ENCODE measurements around the gene NKIRAS2. TPM values are rescaled to one million over a fixed set of nuclear protein-coding genes. Genes with fewer than 3 reads are reported as not detected.

NKIRAS2 gene
- total RNA-seq, 2 donors from 2014 or later: 43.8 to 46.2 TPM

- H3K4me1 ChIP-seq (ENCODE audit: control insufficient read depth in 1 of 2, low read depth in 2 of 2): peaks cover 6 to 12% of the 10 kb centered on the region in 2 donors
- H3K9me3 ChIP-seq: no peaks in the 10 kb centered on the region
- no peaks in the 10 kb centered on the region for H3K36me3 ChIP-seq
- no peak for DNase-seq (ENCODE audit: low spot score)
- no peak for TF ChIP-seq CTCF (IDR thresholded peaks at IDR 0.05)
- no peak overlapping the region for H3K27ac ChIP-seq
- no peak overlapping the region for H3K4me3 ChIP-seq
- ATAC-seq (ENCODE audit: insufficient number of reproducible peaks, low FRiP score, low read depth): no peak
- H3K27me3 ChIP-seq (replicated peaks; ENCODE audit: insufficient read depth): no peaks in the 10 kb centered on the region
Measured at GRCh38 chr17:42071810-42072209, 51.9 kb downstream of the NKIRAS2 start.

GRCh38 chr17:42072323-42073187, 52.7 kb downstream of the NKIRAS2 start:
- no peaks in the 10 kb centered on the region for H3K36me3 ChIP-seq
- H3K4me1 ChIP-seq (ENCODE audit: control insufficient read depth in 1 of 2, low read depth in 2 of 2): peaks cover 6 to 12% of the 10 kb centered on the region in 2 donors
- no peak for ATAC-seq (ENCODE audit: insufficient number of reproducible peaks, low FRiP score, low read depth)
- H3K27ac ChIP-seq: no peak overlapping the region
- peak overlapping the region; percentile 61 for H3K4me3 ChIP-seq
- no peak for DNase-seq (ENCODE audit: low spot score)
- no peaks in the 10 kb centered on the region for H3K27me3 ChIP-seq (replicated peaks; ENCODE audit: insufficient read depth)
- no peaks in the 10 kb centered on the region for H3K9me3 ChIP-seq
- TF ChIP-seq CTCF (IDR thresholded peaks at IDR 0.05): no peak

Other genes with a start within 250 kb of the NKIRAS2 start
- 10 to 100 TPM; 82.4 to 98.7 TPM for gene JUP, start 233.4 kb upstream of the NKIRAS2 start, total RNA-seq
- 10 to 100 TPM; 20.7 to 41.0 TPM for gene P3H4, start 208.1 kb upstream of the NKIRAS2 start, total RNA-seq
- gene FKBP10, start 207.1 kb upstream of the NKIRAS2 start, total RNA-seq: 100 to 1,000 TPM; 125 to 188 TPM
- gene NT5C3B, start 183.9 kb upstream of the NKIRAS2 start, total RNA-seq: 10 to 100 TPM; 62.1 to 69.7 TPM
- gene KLHL10, start 182.3 kb upstream of the NKIRAS2 start, total RNA-seq: not detected
- 10 to 100 TPM; 22.6 to 28.6 TPM for gene KLHL11, start 154.7 kb upstream of the NKIRAS2 start, total RNA-seq
- gene ACLY, start 101.1 kb upstream of the NKIRAS2 start, total RNA-seq: 10 to 100 TPM; 76.3 to 81.5 TPM
- 1 to 10 TPM; 1.1 to 2.2 TPM for gene ODAD4, start 89.5 kb upstream of the NKIRAS2 start, total RNA-seq
- gene CNP, start 53.3 kb upstream of the NKIRAS2 start, total RNA-seq: 10 to 100 TPM; 32.4 to 56.3 TPM
- gene DNAJC7, start 2.7 kb upstream of the NKIRAS2 start, total RNA-seq: 10 to 100 TPM; 61.2 to 80.6 TPM
- under 1 TPM; 0.21 to 0.54 TPM for gene C17orf113, start 30.5 kb downstream of the NKIRAS2 start, total RNA-seq
- gene ZNF385C, start 78.4 kb downstream of the NKIRAS2 start, total RNA-seq: not detected
- gene DHX58, start 92.6 kb downstream of the NKIRAS2 start, total RNA-seq: 10 to 100 TPM; 13.7 to 18.5 TPM
- gene KAT2A, start 101.3 kb downstream of the NKIRAS2 start, total RNA-seq: 10 to 100 TPM; 26.4 to 31.3 TPM
- gene HSPB9, start 102.7 kb downstream of the NKIRAS2 start, total RNA-seq: not detected
- gene RAB5C, start 134.9 kb downstream of the NKIRAS2 start, total RNA-seq: 100 to 1,000 TPM in 1 of 2 donors, 10 to 100 TPM in 1; 89.2 to 158 TPM
- gene KCNH4, start 161.1 kb downstream of the NKIRAS2 start, total RNA-seq: under 1 TPM in 1 of 2 donors, not detected in 1; 0.21 TPM
- not detected for gene HCRT, start 165.4 kb downstream of the NKIRAS2 start, total RNA-seq
- 10 to 100 TPM; 45.8 to 56.1 TPM for gene GHDC, start 174.4 kb downstream of the NKIRAS2 start, total RNA-seq

All from thoracic aorta (tissue), 2 donors.